Thoracic aorta (tissue), 2 donors: ENCODE data around the gene ST8SIA2. TPM values are rescaled to one million over a fixed set of nuclear protein-coding genes. Genes with fewer than 3 reads are reported as not detected.

Experiments
- ATAC-seq: fragments of 150-250 bp; one replicate; pipeline ENCODE4 v1.8.0; 2017; ENCODE audit warnings: low read depth; ENCODE audit not compliant: insufficient number of reproducible peaks, low FRiP score
- DNase-seq: peaks from one replicate; pipeline ENCODE4 v3.0.0-alpha.2; 2020; ENCODE audit warnings: low spot score
- H3K27ac ChIP-seq, 2 donors: fragments of 200-600 bp; sonication (generic); 1 replicate in 1 of 2; 2 replicates in 1 of 2; pipeline ENCODE4 v1.5.1; 2016; ENCODE audit warnings: mild to moderate bottlenecking in 2 of 2, moderate library complexity in 2 of 2
- H3K27me3 ChIP-seq: fragments of 200-600 bp; sonication (generic); replicated peaks from 2 replicates; pipeline ENCODE4 v1.6.0; 2016; ENCODE audit warnings: mild to moderate bottlenecking; ENCODE audit not compliant: insufficient read depth
- H3K36me3 ChIP-seq: fragments of 200-600 bp; sonication (generic); one replicate; pipeline ENCODE4 v1.5.1; 2016
- H3K4me1 ChIP-seq, 2 donors: fragments of 200-600 bp; sonication (generic); 1 replicate in 1 of 2; 2 replicates in 1 of 2; pipeline versions ENCODE4 v1.5.1 to v1.6.0; 2016; ENCODE audit warnings: low read depth in 2 of 2, mild to moderate bottlenecking in 1 of 2; ENCODE audit not compliant: control insufficient read depth in 1 of 2
- H3K4me3 ChIP-seq: fragments of 200-600 bp; sonication (generic); 2 replicates; pipeline ENCODE4 v1.5.1; 2016; ENCODE audit warnings: mild to moderate bottlenecking
- H3K9me3 ChIP-seq: fragments of 200-600 bp; sonication (generic); 2 replicates; pipeline ENCODE4 v1.5.1; 2016
- total RNA-seq, 2 donors: library from RNA; depleted of rRNA; stranded (reverse); fragments of >200 nt; gene quantifications; one replicate each; pipeline versions ENCODE4 v1.1.0 to v1.2.3, GENCODE V29; 2016
- TF ChIP-seq, protein P1 (sequence below): fragments of 200-600 bp; sonication (generic); IDR thresholded peaks from one replicate; pipeline ENCODE4 v1.5.1; 2019; ENCODE audit warnings: antibody characterized with exemption

ST8SIA2 gene
- total RNA-seq, 2 donors from 2014 or later, result not detected

- Histone ChIP-seq H3K4me3 (no peak overlapping the region), H3K9me3 (no peaks in the 10 kb centered on the region), H3K36me3 (no peaks in the 10 kb centered on the region), H3K27ac (no peak overlapping the region), H3K27me3 (no peaks in the 10 kb centered on the region), H3K4me1 (no peaks in the 10 kb centered on the region)
- ATAC-seq (no peak), DNase-seq (no peak)
- TF ChIP-seq, protein P1, sequence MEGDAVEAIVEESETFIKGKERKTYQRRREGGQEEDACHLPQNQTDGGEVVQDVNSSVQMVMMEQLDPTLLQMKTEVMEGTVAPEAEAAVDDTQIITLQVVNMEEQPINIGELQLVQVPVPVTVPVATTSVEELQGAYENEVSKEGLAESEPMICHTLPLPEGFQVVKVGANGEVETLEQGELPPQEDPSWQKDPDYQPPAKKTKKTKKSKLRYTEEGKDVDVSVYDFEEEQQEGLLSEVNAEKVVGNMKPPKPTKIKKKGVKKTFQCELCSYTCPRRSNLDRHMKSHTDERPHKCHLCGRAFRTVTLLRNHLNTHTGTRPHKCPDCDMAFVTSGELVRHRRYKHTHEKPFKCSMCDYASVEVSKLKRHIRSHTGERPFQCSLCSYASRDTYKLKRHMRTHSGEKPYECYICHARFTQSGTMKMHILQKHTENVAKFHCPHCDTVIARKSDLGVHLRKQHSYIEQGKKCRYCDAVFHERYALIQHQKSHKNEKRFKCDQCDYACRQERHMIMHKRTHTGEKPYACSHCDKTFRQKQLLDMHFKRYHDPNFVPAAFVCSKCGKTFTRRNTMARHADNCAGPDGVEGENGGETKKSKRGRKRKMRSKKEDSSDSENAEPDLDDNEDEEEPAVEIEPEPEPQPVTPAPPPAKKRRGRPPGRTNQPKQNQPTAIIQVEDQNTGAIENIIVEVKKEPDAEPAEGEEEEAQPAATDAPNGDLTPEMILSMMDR, result no peak
Observed at GRCh38 chr15:92411256-92411655, 17.6 kb downstream of the ST8SIA2 start.

DNA sequence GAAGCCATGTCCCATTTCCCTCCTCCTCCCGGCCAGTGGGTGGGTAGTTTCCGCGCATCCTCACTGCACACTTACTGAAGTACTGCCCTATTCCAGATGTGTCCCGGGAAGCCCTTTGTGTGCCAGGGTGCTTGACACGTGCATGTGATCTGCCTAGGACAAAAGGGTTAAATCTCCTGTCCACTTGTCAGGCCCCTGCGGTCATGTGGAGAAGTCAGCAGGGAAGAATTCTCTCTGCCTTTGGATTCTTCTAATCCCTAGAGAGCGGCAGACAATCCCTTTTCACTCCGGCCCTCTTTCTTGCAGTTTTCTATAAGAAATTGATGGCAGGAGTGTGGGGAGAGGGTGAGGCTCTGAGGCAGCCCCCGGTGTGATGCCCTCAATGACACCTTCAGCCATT is 19.8 kb downstream of the ST8SIA2 start:
- H3K27me3 ChIP-seq, result no peaks in the 10 kb centered on the region
- ATAC-seq, result no peak
- H3K36me3 ChIP-seq, result no peaks in the 10 kb centered on the region
- no peak overlapping the region for H3K27ac ChIP-seq
- H3K4me1 ChIP-seq, result no peaks in the 10 kb centered on the region
- H3K9me3 ChIP-seq, result no peaks in the 10 kb centered on the region
- TF ChIP-seq, protein P1, result no peak
- no peak overlapping the region for H3K4me3 ChIP-seq
- no peak for DNase-seq

DNA sequence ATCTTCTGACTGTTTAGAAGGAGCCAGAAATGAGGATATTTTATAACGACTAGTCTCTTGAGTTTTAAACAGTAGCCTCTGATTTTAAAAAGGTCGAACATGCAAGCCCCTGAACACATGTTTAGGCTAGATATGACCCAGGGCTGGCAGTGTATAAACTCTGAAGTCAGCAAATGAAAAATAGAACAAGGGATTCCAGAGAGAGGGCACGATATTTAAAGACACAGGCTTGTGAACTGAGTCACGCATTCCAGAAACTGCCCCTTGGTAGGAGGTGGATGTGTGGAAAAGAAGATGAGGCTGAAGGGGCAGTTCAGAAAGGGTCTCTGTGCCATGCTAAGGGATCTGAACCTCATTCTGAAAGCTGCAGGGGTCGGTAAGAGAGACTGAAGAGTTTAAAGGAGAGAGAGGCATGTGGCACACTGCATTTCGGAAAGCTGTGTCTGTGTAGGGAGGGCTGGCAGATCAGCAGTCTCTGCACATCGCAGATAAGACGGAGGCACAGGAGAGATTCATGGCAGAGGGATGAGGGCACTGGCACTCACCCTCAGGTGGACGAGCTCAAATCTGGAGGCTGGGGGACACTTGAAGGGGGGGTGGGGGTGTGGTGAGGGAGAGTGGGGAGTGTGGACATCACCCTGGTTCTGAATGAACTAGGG is 22.1 kb downstream of the ST8SIA2 start:
- Histone ChIP-seq H3K27me3 (no peaks in the 10 kb centered on the region), H3K27ac (no peak overlapping the region), H3K9me3 (no peaks in the 10 kb centered on the region), H3K4me3 (no peak overlapping the region), H3K36me3 (no peaks in the 10 kb centered on the region), H3K4me1 (no peaks in the 10 kb centered on the region)
- DNase-seq (no peak), ATAC-seq (no peak)
- TF ChIP-seq, protein P1, result no peak

DNA sequence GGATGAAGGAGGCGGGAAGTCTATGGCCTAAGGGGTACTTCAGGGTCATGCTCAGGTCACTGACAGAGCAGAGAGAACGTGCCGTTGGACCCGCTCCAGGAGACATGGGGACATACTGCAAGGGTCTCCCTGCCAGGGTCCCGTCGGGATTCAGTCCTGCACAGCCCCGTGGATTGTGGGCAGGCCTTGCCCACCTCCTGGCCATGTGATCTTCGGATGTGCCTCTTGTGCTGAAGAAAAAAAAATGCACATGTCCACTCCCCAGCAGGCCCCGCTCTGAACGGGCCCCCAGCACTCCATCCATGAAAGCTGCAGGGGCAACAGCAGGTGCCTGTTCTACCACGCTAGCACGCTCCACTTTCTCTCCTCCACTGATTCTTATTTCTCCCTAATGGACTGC is 22.9 kb downstream of the ST8SIA2 start:
- DNase-seq (no peak), ATAC-seq (no peak)
- no peaks in the 10 kb centered on the region for H3K9me3 ChIP-seq
- no peak overlapping the region for H3K4me3 ChIP-seq
- H3K27me3 ChIP-seq, result no peaks in the 10 kb centered on the region
- no peaks in the 10 kb centered on the region for H3K4me1 ChIP-seq
- H3K27ac ChIP-seq, result no peak overlapping the region
- TF ChIP-seq, protein P1, result no peak
- no peaks in the 10 kb centered on the region for H3K36me3 ChIP-seq

GRCh38 chr15:92417716-92418115 is 24.0 kb downstream of the ST8SIA2 start:
- TF ChIP-seq, protein P1, result no peak
- Histone ChIP-seq H3K9me3 (no peaks in the 10 kb centered on the region), H3K4me1 (no peaks in the 10 kb centered on the region), H3K4me3 (no peak overlapping the region), H3K27ac (no peak overlapping the region), H3K36me3 (no peaks in the 10 kb centered on the region), H3K27me3 (no peaks in the 10 kb centered on the region)
- ATAC-seq, result no peak
- DNase-seq, result no peak
